Upper lobe of left lung (tissue), 6 donors: ENCODE results near the gene GALC. TPM values are rescaled to one million over a fixed set of nuclear protein-coding genes. Genes with fewer than 3 reads are reported as not detected.

Experiments
- ATAC-seq, 2 donors: fragments of 200-7000 bp; cut with Tn5 transposase; one replicate each; pipeline ENCODE4 v1.9.1; 2022; ENCODE audit warnings: mild to moderate bottlenecking in 2 of 2, moderate library complexity in 2 of 2; ENCODE audit not compliant: low FRiP score in 2 of 2
- DNase-seq, 2 donors: peaks; one replicate each; pipeline ENCODE4 v3.0.0-alpha.2; 2019 to 2020
- H3K27ac ChIP-seq, 4 donors: fragments of 200-600 bp; sonication (generic); one replicate each; pipeline ENCODE4 v1.5.1; 2016 to 2019
- H3K27me3 ChIP-seq, 4 donors: fragments of 200-600 bp; sonication (generic); one replicate each; pipeline ENCODE4 v1.5.1; 2017 to 2019
- H3K36me3 ChIP-seq, 4 donors: fragments of 200-600 bp; sonication (generic); one replicate each; pipeline ENCODE4 v1.5.1; 2016 to 2019
- H3K4me1 ChIP-seq, 4 donors: fragments of 200-600 bp; sonication (generic); one replicate each; pipeline ENCODE4 v1.5.1; 2018 to 2019
- H3K4me3 ChIP-seq, 4 donors: fragments of 200-600 bp; sonication (generic); one replicate each; pipeline ENCODE4 v1.5.1; 2017 to 2019; ENCODE audit warnings: mild to moderate bottlenecking in 2 of 4, moderate library complexity in 1 of 4
- H3K9me3 ChIP-seq, 4 donors: fragments of 200-600 bp; sonication (generic); one replicate each; pipeline ENCODE4 v1.5.1; 2018 to 2019
- CTCF ChIP-seq, 6 experiments: fragments of 450-650 bp in 4 of 6; fragments of 200-600 bp in 2 of 6; sonication (generic) in 2 of 6; IDR thresholded peaks; one replicate each; pipeline ENCODE4 v1.5.1; 2016 to 2019; ENCODE audit warnings: antibody characterized with exemption in 6 of 6
- EP300 ChIP-seq, 4 donors: sonication (generic); formaldehyde crosslinking; IDR thresholded peaks; one replicate each; pipeline ENCODE4 v1.5.1; 2017; ENCODE audit warnings: antibody characterized with exemption in 4 of 4, control low read depth in 2 of 4
- POLR2A ChIP-seq, 4 donors: fragments of 450-650 bp; IDR thresholded peaks; one replicate each; pipeline ENCODE4 v1.5.1; 2016 to 2017; ENCODE audit warnings: antibody characterized with exemption in 4 of 4, mild to moderate bottlenecking in 2 of 4
- POLR2AphosphoS5 ChIP-seq, 2 donors: sonication (generic); formaldehyde crosslinking; IDR thresholded peaks; one replicate each; pipeline ENCODE4 v1.5.1; 2017; ENCODE audit warnings: antibody characterized with exemption in 2 of 2
- WGBS, 2 donors: methylation state at CpG; one replicate each; pipeline ENCODE4 v1.1.5; 2017 to 2018; 5-methylcytosine and 5-hydroxymethylcytosine counted together
- total RNA-seq, 6 donors: library from RNA; depleted of rRNA in 4 of 6; stranded (reverse); fragments of >200 nt in 4 of 6; gene quantifications; one replicate each; pipeline versions ENCODE4 v1.1.0 to v1.2.1, GENCODE V29; 2016 to 2021
- donor health status: DM: no; HTN: no; CAD: no; lungs with moderate emphysema.
- donor health status: DM: no; HTN: yes; CAD: no; lungs with severe emphysema.

Gene GALC
- total RNA-seq, 6 donors from 2014 or later, result 24.2 to 64.3 (median 49.0) TPM

- DNase-seq, result no peak
- Histone ChIP-seq H3K9me3 (no peaks in the 10 kb centered on the region), H3K4me3 (no peak overlapping the region), H3K27ac (no peak overlapping the region), H3K36me3 (peaks cover 0 to 30% (median 11%) of the 10 kb centered on the region in 4 donors), H3K4me1 (no peaks in the 10 kb centered on the region), H3K27me3 (no peaks in the 10 kb centered on the region)
- no peak for ATAC-seq
- TF ChIP-seq CTCF (IDR thresholded peaks at IDR 0.05) (no peak), POLR2A (IDR thresholded peaks at IDR 0.05) (no peak), EP300 (IDR thresholded peaks at IDR 0.05) (no peak), POLR2AphosphoS5 (IDR thresholded peaks at IDR 0.05) (no peak)
- WGBS, 2 donors, result 35 to 56% methylated on average over 5 of the region's 5 CpGs
Observed at GRCh38 chr14:87935081-87935828, 57.7 kb downstream of the GALC start.

- H3K36me3 ChIP-seq, result peaks cover 0 to 19% (median 9%) of the 10 kb centered on the region in 4 donors
- no peaks in the 10 kb centered on the region for H3K9me3 ChIP-seq
- TF ChIP-seq CTCF (IDR thresholded peaks at IDR 0.05), result no peak
- no peak for TF ChIP-seq POLR2AphosphoS5 (IDR thresholded peaks at IDR 0.05)
- no peak for TF ChIP-seq POLR2A (IDR thresholded peaks at IDR 0.05)
- no peak for TF ChIP-seq EP300 (IDR thresholded peaks at IDR 0.05)
- no peak overlapping the region for H3K4me3 ChIP-seq
- ATAC-seq (no peak), DNase-seq (no peak)
- no peak overlapping the region for H3K27ac ChIP-seq
- H3K4me1 ChIP-seq, result no peaks in the 10 kb centered on the region
- WGBS, 2 donors, result 74 to 84% methylated on average over 3 of the region's 3 CpGs
- no peaks in the 10 kb centered on the region for H3K27me3 ChIP-seq
Observed at GRCh38 chr14:87934185-87934584, 58.8 kb downstream of the GALC start.

GRCh38 chr14:87916886-87917275, 76.1 kb downstream of the GALC start:
- H3K4me1 ChIP-seq, result no peaks in the 10 kb centered on the region
- peaks cover 0 to 6% (median 0%) of the 10 kb centered on the region in 4 donors for H3K9me3 ChIP-seq
- DNase-seq (no peak), ATAC-seq (no peak)
- H3K36me3 ChIP-seq, result no peaks in the 10 kb centered on the region
- no peak overlapping the region for H3K4me3 ChIP-seq
- TF ChIP-seq POLR2AphosphoS5 (IDR thresholded peaks at IDR 0.05) (no peak), POLR2A (IDR thresholded peaks at IDR 0.05) (no peak)
- no peaks in the 10 kb centered on the region for H3K27me3 ChIP-seq
- 86 to 97% methylated on average over 6 of the region's 6 CpGs for WGBS, 2 donors
- H3K27ac ChIP-seq, result no peak overlapping the region

GRCh38 chr14:87916103-87916885, 76.7 kb downstream of the GALC start:
- no peaks in the 10 kb centered on the region for H3K4me1 ChIP-seq
- peaks cover 0 to 6% (median 0%) of the 10 kb centered on the region in 4 donors for H3K9me3 ChIP-seq
- no peak overlapping the region for H3K27ac ChIP-seq
- peak in 1 of 2 donors; percentile 61 for ATAC-seq
- no peaks in the 10 kb centered on the region for H3K36me3 ChIP-seq
- peak in 1 of 2 donors; percentile 67 for DNase-seq
- 90 to 92% methylated on average over 22 to 28 of the region's 31 CpGs for WGBS, 2 donors
- TF ChIP-seq CTCF (IDR thresholded peaks at IDR 0.05) (no peak), POLR2A (IDR thresholded peaks at IDR 0.05) (no peak), EP300 (IDR thresholded peaks at IDR 0.05) (no peak), POLR2AphosphoS5 (IDR thresholded peaks at IDR 0.05) (no peak)
- H3K27me3 ChIP-seq, result no peaks in the 10 kb centered on the region
- no peak overlapping the region for H3K4me3 ChIP-seq

GRCh38 chr14:87908550-87908949, 84.4 kb downstream of the GALC start:
- TF ChIP-seq CTCF (IDR thresholded peaks at IDR 0.05), result no peak
- no peak for TF ChIP-seq POLR2A (IDR thresholded peaks at IDR 0.05)
- no peak for TF ChIP-seq EP300 (IDR thresholded peaks at IDR 0.05)
- TF ChIP-seq POLR2AphosphoS5 (IDR thresholded peaks at IDR 0.05), result no peak
- WGBS, 2 donors, result 28 to 42% methylated on average over 5 of the region's 5 CpGs
- Histone ChIP-seq H3K4me1 (no peaks in the 10 kb centered on the region), H3K27ac (no peak overlapping the region), H3K36me3 (no peaks in the 10 kb centered on the region), H3K9me3 (peaks cover 0 to 5% (median 0%) of the 10 kb centered on the region in 4 donors), H3K4me3 (no peak overlapping the region), H3K27me3 (no peaks in the 10 kb centered on the region)
- DNase-seq, result no peak
- ATAC-seq, result no peak
